Measurements from ENCODE around the gene DVL3.
"Not testable (repeated sequence)": the region's sequence is repeated elsewhere in the genome, so short reads cannot be mapped to it uniquely, and the experiment has no call there.

DVL3 gene

DNA sequence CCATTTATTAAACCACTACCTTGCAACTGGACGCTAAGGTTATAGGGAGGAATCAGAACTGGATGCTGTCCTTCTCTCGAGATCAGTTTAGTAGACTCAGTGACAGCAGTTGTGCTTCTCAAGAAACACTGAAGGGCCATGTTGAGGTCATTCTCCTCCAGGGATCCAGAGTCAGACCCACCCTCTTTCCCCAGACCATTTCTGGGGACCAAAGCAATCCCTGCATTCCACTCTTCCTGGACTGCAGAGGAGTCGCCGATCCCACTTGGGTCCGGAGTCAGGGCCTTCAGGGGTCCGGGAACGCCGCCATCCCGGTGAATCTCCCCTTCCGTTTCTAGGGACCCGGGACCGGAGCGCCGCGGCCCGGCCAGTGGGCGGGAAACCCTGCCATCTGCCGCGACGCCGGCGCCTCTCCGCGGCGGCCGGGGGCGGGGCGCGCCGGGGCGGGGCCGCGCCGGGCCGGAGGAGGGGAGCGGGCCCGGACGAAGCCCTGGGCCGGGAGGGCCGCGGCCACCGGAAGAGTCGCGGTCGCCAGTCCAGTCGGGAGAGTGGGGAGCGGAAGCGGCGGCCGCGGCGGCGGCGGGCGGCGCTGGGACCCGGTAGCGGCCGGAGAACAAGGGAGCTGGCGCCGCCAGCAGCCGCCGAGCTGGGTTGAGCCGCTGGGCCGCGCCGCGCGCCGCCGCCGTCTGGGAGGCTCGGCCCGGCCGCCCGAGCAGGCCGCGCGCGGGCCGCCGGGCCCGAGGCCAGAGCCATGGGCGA lies at the start of gene DVL3:
Gene DVL3 (plus strand): TSS at position 493 of the 759 bp plus-strand sequence. CDS start 259 bp downstream, at position 752.
- in situ Hi-C loops (cut with HindIII; ENCODE audit: low sequenced_read_pairs), result no loop called here

DNA sequence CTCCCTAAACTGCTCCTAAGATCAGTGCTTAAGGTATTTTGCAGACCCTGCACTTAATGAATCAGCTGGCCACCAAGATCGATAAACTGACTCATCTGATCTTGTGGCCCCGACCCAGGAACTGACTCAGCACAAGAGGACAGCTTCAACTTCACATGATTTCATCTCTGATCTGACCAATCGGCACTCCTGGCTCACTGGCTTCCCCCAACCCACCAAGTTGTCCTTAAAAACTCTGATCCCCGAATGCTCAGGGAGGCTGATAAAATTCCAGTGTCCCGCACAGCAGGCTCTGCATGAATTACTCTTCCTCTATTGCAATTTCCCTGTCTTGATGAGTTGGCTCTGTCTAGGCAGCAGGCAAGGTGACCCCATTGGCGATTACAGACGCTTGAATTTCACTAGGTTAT lies 44.9 kb upstream of the DVL3 start:
- in situ Hi-C loops (cut with HindIII; ENCODE audit: low sequenced_read_pairs), result no loop called here

DNA sequence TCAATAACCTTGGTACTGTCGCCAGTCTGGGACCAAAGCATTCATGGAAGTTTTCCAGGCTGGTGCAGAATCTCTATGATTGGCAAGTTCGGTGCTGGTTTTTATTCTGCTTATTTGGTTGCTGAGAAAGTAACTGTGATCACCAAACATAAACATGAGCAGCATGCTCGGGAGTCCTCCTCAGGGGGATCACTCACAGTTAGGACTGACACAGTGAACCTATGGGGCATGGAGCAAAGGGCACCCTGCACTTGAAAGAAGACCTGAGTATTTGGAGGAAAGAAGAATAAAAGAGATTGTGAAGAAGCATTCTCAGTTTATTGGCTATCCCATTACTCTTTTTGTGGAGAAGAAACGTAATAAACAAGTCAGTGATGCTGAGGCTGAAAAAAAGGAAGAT lies 39.2 kb upstream of the DVL3 start:
- in situ Hi-C loops (cut with HindIII; ENCODE audit: low sequenced_read_pairs), result no loop called here

DNA sequence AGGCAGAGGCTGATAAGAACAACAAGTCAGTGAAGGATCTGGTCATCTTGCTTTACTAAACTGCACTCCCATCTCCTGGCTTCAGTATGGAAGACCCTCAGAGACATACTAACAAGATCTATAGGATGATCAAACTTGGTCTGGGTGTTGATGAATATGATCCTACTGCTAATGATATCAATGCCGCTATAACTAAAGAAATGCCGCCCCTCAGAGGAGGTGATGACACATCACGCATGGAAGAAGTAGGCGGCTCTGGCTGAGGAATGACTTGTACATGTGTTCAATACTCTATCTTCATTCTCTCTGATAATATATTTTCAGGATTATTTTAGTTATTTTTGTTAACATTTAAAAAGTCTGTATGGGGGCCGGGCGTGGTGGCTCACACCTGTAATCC lies 37.5 kb upstream of the DVL3 start:
- in situ Hi-C loops (cut with HindIII; ENCODE audit: low sequenced_read_pairs), result no loop called here

DNA sequence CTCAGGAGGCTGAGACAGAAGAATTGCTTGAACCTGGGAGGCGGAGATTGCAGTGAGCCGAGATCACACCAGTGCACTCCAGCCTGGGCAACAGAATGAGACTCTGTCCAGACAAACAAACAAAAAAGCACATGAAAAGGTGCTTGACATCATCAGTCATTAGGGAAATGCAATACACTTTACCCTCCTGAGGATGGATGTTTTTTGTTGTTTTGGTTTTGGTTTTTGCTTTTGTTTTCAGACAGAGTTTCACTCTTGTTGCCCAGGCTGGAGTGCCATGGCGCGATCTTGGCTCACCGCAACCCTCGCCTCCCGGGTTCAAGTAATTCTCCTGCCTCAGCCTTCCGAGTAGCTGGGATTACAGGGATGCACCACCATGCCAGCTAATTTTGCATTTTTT lies 34.1 kb upstream of the DVL3 start:
- in situ Hi-C loops (cut with HindIII; ENCODE audit: low sequenced_read_pairs), result not testable (repeated sequence)

DNA sequence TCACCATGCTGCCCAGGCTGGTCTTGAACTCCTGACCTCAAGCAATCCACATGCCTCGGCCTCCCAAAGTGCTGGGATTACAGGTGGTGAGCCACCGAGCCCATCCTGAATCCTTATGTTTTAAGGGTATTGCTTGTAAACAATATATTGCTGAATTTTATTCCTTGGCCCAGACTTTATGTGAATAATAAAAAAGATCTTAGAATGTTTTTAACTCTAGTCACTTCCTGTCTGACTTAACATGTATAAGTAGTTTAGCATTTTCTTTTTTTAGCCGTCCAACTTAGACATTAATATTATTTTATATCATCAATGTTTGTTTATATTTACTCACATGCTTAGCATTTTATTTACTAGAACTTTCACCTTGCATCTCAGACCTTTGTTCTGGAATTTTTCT lies 29.2 kb upstream of the DVL3 start:
- in situ Hi-C loops (cut with HindIII; ENCODE audit: low sequenced_read_pairs), result no loop called here

DNA sequence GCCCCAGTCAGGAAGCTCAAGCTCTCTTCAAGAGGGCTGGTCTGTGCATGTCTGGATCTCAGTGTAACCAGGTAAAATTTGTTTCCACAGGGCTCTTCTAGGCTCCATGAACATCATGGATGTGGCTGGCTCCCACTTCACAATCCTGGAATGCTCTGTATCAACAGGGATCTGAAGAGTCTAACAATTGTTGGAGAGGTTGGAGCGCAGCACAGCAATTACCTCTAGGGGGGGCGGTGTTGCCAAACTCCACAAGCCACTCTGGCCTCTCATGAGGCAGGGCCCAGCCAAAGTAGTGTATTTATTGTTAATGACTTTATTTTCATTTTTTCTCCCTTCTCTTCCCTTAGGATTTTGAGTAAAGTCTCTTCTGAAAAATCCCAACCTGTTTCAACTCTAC lies 26.2 kb upstream of the DVL3 start:
- in situ Hi-C loops (cut with HindIII; ENCODE audit: low sequenced_read_pairs), result no loop called here

DNA sequence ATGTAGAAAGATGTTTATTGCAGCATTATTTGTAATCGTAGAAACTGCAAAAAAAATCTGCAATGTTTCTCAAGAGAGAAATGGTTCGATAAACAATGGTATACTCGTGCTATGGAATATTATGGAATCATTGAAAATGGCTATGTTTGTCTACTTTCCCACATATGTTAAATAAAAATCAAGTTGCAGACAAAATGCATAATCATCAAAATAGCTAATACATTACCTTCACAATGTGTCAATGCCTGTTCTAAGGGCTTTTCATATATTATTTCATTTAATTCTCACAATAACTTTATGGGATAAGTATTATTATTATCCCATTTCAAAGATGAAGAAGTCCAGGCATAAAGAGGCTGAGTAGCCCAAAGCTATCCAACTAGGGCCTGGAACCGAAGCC lies 22.2 kb upstream of the DVL3 start:
- in situ Hi-C loops (cut with HindIII; ENCODE audit: low sequenced_read_pairs), result no loop called here

DNA sequence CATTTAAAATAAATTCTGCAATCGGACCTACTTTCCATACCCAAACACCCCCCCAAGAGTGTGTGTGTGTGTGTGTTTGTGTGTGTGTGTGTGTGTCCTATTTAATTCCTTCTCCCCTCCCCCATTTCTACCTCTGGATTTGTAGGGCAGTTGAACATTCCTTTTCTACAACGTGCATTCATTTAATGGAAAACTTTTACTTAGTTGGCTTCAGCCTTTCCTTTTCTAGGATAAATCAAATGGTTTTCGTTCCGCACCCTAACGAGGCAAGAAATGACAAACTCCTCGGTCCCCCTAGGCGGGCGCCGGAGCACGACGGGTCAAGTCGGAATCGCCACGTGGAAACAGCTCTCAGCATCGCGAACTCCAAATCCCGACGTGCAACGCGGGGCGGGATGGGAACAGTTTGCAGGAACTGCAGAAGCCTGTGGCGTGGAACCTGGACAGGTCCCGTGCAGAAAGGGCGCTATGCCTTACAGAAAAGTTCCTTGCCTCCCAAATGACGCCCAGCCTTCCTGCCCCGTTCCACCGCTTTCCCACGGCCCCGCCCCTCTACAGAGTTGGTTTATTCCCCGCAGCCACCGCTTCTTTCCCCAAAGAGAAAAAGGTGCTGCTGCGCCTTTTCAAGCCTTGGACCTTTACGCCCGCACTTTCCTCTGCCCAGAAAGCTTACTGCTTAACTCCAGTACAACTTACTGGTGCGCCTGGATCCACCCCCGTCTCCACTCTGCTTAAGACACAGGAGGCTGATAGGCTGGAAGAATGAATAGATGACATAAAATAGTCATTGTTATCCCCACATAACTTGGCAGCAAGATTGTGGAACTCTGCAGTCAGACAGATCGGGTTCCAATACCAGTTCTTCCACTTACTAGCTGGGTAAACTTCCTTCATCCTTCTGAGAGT lies 21.1 kb upstream of the DVL3 start:
- in situ Hi-C loops (cut with HindIII; ENCODE audit: low sequenced_read_pairs), result no loop called here

DNA sequence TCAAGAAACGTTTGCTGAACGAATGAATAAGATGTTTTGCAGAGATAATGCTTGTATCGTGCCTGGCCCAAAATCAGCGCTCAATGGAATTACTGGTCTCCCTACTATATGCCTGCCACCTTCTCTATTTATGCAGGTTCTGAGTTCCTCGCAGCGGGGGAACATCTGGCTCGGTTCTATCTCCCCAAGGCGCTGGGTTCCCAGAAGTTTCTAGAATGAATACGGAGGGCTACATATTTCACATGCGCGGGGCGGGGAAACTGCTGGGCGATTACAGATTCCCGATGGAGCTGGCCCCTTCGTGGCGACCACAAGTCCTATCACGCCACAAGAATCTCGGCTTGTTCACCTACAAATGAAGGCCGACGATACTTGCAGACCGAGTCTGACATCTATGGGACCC lies 20.4 kb upstream of the DVL3 start:
- in situ Hi-C loops (cut with HindIII; ENCODE audit: low sequenced_read_pairs), result no loop called here

DNA sequence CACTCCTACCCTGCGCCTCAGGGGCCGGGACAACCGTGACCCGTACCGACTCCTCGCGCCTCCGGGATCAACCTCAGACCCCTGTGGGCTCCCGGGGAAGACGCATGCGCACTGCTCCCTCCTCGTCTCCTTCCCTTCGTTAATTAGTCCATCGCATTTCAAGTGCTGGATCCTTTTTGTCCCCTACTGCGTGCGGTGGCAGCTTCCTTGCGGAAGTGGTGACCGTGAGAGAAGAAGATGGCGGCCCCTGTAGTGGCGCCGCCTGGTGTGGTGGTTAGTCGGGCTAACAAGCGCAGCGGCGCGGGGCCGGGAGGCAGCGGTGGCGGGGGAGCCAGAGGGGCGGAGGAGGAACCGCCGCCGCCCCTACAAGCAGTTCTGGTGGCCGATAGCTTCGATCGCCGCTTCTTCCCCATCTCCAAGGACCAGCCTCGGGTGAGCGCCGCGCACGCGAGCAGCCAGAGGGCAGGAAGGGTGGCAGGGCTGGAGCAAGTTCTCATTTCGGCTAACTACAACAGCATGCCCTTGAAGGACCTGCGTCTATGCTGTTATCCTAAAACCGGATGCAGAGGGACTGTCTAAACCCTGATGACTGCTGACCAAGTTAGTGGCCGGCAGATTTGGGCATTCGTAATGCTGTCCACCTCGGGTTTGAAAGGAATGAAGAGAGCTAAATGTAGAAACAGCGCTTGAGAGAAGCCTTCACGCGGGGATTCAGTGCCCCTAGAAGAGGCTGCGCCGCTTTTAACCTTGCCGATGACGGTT lies 19.8 kb upstream of the DVL3 start, which contains the start of gene EIF2B5:
Gene EIF2B5 (plus strand): TSS at position 210 of the 762 bp plus-strand sequence. CDS start 28 bp downstream, at position 238.
- in situ Hi-C loops (cut with HindIII; ENCODE audit: low sequenced_read_pairs), result no loop called here

DNA sequence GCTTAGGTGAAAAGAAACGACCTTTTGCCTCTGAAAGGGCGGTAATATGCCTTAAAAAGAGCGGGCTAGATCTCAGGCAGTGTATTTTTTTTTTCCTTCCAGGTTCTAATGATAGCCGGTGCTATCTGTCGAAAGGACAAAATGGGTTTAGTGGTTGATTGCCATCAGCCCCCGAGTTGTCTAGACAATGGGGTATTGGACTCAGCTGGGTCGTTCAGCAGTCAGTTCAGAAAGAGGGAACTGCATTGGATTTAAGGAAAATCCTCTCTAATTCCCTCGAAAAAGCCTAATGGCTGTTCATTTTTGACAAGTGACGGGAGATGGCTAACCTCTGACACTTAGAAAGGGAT lies 19.3 kb upstream of the DVL3 start:
- in situ Hi-C loops (cut with HindIII; ENCODE audit: low sequenced_read_pairs), result no loop called here

DNA sequence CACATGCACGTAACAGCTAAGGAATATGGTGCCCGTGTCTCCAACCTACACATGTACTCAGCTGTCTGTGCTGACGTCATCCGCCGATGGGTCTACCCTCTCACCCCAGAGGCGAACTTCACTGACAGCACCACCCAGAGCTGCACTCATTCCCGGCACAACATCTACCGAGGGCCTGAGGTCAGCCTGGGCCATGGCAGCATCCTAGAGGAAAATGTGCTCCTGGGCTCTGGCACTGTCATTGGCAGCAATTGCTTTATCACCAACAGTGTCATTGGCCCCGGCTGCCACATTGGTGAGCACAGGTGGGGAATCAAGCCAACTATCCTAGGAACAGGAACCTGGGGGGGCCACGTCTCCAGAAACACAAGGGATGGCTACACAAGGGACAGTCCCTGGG lies 14.7 kb upstream of the DVL3 start:
- in situ Hi-C loops (cut with HindIII; ENCODE audit: low sequenced_read_pairs), result no loop called here

DNA sequence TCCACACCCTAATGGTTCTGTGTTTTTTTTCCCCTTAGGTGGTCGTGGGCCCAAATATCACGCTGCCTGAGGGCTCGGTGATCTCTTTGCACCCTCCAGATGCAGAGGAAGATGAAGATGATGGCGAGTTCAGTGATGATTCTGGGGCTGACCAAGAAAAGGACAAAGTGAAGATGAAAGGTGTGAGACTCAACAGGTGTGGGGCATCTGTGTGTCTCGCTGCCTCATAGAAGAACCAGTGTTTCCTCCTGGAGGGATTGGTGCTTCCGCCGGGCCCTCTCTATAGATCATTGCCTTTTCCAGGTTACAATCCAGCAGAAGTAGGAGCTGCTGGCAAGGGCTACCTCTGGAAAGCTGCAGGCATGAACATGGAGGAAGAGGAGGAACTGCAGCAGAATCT lies 13.0 kb upstream of the DVL3 start:
- in situ Hi-C loops (cut with HindIII; ENCODE audit: low sequenced_read_pairs), result no loop called here

DNA sequence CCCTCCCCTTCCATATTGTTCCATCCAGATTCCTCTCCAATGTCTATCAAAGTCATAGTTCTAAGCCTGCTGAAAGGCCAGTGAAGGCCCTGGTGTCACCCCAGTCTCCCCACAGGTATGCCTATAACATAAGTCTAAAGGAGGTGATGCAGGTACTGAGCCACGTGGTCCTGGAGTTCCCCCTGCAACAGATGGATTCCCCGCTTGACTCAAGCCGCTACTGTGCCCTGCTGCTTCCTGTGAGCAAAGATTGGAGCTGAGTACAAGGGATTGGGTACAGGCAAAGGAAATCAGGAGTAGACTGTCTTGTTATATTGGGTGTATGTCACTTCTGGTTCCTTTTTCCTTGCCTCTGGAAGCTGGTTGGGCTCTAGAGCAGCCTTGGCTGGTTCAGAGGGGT lies 11.8 kb upstream of the DVL3 start:
- in situ Hi-C loops (cut with HindIII; ENCODE audit: low sequenced_read_pairs), result no loop called here

DNA sequence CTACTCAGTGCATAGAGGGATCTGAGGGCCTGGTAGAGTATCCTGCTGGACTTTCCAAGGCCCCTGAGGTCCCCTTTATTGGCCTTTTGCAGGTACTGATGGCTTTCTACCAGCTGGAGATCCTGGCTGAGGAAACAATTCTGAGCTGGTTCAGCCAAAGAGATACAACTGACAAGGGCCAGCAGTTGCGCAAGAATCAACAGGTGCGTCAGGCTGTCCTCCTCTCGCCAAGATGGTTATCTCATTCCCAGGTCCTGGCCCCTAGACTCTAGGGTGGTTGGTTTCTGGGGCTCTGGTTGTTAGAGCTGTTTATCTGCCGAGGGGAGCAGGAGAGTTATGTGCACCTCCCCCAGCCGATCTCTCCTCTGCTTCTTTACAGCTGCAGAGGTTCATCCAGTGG lies 10.7 kb upstream of the DVL3 start:
- in situ Hi-C loops (cut with HindIII; ENCODE audit: low sequenced_read_pairs), result no loop called here

DNA sequence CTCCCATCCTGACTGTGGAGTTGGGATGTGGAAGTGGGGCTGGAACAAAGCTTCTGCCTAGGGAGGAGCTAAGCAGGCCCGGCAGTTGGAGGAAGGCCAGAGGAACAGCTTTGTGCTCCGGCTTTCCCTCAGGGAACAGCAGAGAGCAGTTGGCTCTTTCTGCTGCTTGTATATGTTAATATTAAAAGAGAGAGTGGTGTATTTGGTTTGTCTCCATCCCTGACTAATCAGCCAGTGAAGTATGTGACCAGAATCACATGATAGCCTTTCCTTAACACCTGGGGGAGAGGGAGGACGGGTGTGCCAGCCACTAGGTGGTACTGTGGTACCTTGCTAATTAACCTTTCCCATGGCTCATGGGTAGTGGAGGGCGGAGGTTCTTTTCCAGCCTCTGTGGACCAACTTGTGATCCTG lies 10.1 kb upstream of the DVL3 start:
- in situ Hi-C loops (cut with HindIII; ENCODE audit: low sequenced_read_pairs), result loop anchor here (5.0 kb wide), 2 partner anchors 47 to 53 kb away; no protein-coding TSS in a partner anchor

DNA sequence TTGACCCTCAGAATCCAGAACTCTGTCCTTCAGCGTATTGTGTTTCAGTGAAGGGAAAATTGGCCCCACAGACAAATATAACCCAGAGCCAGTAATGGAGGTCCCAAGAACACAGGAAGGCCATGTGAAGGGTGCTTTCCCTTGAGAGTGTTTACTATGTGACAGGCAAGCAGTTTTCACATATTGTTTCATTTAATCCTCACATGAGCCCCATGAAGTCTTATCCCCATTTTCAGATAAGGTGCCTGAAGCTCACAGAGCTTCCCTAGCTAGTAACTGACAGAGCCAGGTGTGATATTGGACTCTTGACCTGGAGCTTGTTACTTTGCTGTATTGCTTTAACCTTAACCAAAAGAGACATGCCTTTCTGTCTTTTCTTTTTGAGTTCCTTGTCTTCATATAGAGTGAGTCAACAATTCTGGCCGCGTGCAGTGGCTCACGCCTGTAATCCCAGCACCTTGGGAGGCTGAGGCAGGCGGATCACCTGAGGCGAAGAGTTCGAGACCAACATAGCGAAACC lies 9.4 kb upstream of the DVL3 start:
- in situ Hi-C loops (cut with HindIII; ENCODE audit: low sequenced_read_pairs), result loop anchor here (5.0 kb wide), 2 partner anchors 46 to 54 kb away; no protein-coding TSS in a partner anchor

DNA sequence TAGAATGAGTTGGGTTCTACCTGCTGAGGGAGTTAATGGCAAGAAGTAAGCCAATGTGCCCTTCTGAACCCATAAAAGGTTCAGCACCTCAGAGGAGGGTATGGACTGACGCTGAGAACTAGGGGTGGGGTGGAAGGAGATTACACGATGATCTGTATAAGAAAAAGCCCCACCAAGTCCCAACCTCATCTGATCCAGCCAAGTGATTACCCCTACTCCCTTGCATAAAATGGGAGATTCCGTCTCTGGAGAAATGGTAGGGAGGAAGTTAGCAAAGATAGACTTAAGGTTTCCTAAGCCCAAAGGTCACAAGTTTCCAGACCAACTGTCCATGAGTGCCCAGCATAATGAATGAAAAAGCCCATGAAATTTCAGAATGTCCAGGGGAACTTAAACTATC lies 7.1 kb upstream of the DVL3 start:
- in situ Hi-C loops (cut with HindIII; ENCODE audit: low sequenced_read_pairs), result loop anchor here (5.0 kb wide), 2 partner anchors 44 to 56 kb away; no protein-coding TSS in a partner anchor

DNA sequence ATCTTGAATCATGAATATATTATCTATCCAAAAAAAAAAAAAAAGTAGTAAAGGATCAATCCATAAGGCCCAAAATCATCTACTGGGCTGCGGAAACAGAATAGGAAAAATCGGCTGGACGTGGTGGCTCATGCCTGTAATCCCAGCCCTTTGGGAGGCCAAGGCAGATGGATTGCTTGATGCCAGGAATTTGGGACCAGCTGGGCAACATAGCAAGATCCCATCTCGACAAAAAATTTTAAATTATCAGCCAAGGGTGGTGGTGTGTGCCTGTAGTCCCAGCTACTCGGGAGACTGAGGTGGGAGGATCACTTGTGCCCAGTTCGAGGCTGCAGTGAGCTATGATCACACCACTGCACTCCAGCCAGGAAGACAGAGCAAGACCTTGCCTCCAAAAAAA lies 6.1 kb upstream of the DVL3 start:
- in situ Hi-C loops (cut with HindIII; ENCODE audit: low sequenced_read_pairs), result loop anchor here (5.0 kb wide), 2 partner anchors 43 to 57 kb away; no protein-coding TSS in a partner anchor

DNA sequence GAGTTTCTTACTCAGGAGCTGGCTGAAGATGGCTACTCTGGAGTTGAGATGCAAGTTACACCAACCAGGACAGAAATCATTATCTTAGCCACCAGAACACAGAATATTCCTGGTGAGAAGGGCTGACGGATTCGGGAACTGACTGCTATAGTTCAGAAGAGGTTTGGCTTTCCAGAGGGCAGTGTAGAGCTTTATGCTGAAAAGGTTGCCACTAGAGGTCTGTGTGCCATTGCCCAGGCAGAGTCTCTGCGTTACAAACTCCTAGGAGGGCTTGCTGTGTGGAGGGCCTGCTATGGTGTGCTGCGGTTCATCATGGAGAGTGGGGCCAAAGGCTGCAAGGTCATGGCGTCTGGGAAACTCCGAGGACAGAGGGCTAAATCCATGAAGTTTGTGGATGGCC lies 5.4 kb upstream of the DVL3 start:
- in situ Hi-C loops (cut with HindIII; ENCODE audit: low sequenced_read_pairs), result loop anchor here (5.0 kb wide), 2 partner anchors 43 to 57 kb away; no protein-coding TSS in a partner anchor

Data from endothelial cell of hepatic sinusoid (primary cell).